HG02981 (cell line): Measurements from ENCODE around the gene WWP2.
"Not testable (repeated sequence)": the region's sequence is repeated elsewhere in the genome, so short reads cannot be mapped to it uniquely, and the experiment has no call there.

Experiments
- ATAC-seq: cut with Tn5 transposase; IDR thresholded peaks from one replicate; pipeline ENCODE4 v1.9.1; 2021; ENCODE audit warnings: mild to moderate bottlenecking, moderate library complexity; ENCODE audit not compliant: unreplicated experiment

The WWP2 gene

DNA sequence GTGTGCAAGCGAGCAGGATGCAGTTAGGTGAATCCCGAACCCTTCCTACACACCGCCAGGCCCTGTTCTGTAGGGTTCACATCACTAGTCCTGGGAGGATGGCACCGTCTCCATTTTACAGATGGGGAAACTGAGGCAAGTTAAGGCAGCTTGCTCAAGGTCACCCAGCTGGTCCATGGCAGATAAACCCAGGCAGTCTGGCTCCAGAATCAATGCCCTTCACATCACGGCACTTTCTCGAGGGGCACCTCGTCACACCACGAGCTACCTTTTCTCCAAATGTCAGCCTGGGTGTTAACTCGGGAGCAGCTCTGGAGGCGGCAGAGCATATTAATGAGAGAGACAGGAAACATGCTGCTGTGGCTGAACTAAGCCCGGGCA is 16.9 kb upstream of the WWP2 start:
- no peak for ATAC-seq

GRCh38 chr16:69745959-69746358 is 16.2 kb upstream of the WWP2 start:
- ATAC-seq, result no peak

GRCh38 chr16:69747115-69747514 is 15.0 kb upstream of the WWP2 start:
- no peak for ATAC-seq

GRCh38 chr16:69748694-69749345 is 13.3 kb upstream of the WWP2 start:
- ATAC-seq, result no peak

- no peak for ATAC-seq
These were observed 8.0 kb upstream of the WWP2 start for GRCh38 chr16:69754143-69754468.

DNA sequence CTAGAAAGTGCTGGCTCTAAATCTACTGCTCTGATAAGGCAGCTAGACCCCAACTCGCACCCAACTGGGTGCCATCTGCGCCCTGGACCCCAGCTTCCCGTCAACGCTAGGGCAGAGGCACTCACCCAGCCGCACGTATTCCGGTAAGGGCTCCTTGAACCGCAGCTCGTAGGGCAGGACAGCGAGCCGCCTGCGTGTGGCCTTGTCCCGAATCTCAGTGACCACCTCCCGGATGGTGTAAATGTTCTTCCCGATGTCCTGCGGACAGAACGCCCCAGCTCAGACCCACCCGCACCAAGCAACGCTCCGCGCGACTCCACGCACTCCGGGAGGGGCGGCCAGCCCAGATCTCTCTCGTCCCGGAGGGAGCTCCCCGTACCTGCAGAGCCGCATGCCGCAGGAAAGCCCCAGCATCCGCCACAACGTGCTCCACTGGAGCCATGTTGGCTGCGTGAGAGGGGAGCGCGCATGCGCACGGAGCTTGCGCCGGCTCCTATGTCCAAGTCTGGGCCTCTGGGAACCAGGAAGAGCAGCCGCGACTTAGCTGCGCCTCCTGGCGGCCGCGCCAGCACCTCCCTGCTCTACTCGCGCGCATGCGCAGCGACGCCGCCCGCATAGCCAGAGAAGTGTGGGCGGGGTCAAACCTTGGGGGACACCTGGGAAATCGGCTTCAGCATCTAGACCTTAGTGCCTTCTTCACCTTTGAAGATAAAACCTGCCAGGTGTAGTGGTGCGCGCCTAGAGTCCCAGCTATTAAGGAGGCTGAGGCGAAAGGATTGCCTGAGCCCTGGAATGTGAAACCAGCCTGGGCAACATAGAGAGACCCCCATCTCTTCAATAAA is 7.4 kb upstream of the WWP2 start, which contains the start of gene NOB1:
Gene NOB1, minus strand, starts transcription at position 458 of the 842 bp plus-strand sequence. Its CDS starts 16 bp downstream, at position 442.
- peak; percentile 92 for ATAC-seq

- no peak for ATAC-seq
These were observed 5.4 kb upstream of the WWP2 start for GRCh38 chr16:69756705-69757104.

- ATAC-seq, result not testable (repeated sequence)
These were observed 4.8 kb upstream of the WWP2 start for GRCh38 chr16:69757375-69757774.

- no peak for ATAC-seq
These were observed 874 bp downstream of the WWP2 start for GRCh38 chr16:69762814-69763598.

GRCh38 chr16:69763599-69763942 is 1.4 kb downstream of the WWP2 start:
- no peak for ATAC-seq

DNA sequence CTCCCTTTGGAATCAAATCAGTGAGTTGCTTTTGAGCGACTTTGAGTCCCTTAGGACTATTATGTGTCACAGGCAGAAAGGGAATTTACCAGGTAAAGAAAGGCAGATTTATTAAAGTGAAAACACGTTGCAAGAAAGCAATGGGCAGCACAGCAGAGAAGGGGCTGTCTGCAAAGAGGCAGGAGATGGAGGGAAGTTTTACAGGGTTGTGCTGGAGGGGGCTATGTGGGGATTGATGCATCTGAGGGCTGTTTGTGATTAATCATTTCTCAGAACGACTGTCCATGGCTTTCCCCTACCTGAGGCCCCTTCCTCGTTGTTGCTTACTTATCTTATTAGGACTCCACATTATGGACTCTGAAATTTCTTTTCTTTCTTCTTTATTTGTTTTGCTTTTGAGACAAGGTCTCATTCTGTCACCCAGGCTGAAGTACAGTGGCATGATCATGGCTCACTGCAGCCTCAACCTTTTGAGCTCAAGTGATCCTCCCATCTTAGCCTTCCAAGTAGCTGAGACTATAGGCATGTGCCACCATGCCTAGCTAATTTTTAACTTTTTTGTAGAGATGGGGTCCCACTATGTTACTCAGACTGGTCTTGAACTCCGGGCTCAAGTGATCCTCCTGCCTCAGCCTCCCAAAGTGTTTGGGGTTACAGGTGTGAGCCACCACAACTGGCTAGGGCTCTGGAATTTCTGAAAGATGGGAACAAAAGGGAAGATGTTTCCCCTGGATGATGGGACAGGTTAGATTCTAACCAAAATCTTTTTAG is 5.5 kb downstream of the WWP2 start:
- ATAC-seq, result no peak

GRCh38 chr16:69768666-69769065 is 6.5 kb downstream of the WWP2 start:
- no peak for ATAC-seq

GRCh38 chr16:69769404-69769803 is 7.3 kb downstream of the WWP2 start:
- no peak for ATAC-seq

- ATAC-seq, result no peak
These were observed 9.5 kb downstream of the WWP2 start for GRCh38 chr16:69771651-69771967.

DNA sequence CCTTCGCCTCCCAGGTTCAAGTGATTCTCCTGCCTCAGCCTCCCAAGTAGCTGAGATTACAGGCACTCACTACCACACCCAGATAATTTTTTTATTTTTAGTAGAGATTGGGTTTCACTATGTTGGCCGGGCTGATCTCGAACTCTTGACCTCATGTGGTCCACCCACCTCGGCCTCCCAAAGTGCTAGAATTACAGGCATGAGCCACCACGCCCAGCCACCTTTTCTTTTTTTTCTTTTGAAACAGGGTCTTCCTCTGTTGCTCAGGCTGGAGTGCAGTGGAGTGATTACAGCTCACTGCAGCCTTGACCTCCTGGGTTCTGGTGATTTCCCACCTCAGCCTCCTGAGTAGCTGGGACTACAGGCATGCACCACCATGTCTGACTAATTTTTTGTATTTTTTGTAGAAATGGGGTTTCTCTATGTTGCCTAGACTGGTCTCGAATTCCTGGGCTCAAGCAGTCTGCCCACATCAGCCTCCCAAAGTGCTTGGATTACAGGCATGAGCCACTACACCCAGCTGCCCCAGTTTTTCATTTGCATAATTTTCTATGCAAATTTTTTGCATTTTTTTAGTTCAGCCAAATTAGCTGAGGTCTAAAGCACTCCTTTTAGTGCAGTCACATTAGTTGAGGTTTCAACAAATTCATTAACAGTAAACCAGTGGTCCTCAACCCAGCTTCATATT is 11.3 kb downstream of the WWP2 start:
- ATAC-seq, result no peak

GRCh38 chr16:69775563-69775962 is 13.4 kb downstream of the WWP2 start:
- no peak for ATAC-seq

DNA sequence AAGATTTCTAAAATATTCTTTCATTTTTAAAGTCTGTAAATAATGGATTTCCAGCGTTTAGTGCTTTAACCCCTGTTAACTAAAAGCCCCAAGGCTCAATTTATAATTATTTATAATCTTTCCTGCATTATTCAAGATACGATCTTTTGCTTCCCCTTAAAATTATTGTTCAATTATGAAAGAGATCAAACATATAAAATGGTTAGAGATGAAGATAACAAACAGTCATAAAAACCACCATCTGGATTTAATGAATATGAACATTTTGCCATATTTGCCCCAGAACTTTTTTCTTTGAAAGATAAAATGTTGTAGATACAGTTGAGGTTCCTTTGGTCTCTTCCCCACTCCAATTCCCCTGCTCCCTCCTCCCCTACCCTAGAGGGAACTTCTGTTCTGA is 17.6 kb downstream of the WWP2 start:
- ATAC-seq, result no peak

GRCh38 chr16:69781118-69781517 is 19.0 kb downstream of the WWP2 start:
- no peak for ATAC-seq

DNA sequence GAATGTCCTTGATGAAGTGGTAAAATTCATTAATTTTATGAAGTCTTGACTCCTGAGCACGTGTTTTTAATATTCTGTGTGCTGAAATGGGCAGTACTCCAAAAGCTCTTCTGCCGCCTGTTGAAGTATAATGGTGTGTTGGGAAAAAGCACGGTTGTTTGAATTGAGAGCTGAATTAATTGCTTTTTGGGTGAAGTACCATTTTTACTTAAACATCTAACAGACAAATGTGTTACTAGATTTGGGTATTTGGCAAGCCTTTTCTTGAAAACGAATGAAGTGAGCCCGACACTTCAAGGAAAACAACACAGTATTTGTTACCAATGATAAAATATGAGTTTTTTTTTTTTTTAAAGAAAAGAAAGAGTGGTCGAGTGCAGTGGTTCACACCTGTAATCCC is 22.5 kb downstream of the WWP2 start:
- no peak for ATAC-seq

DNA sequence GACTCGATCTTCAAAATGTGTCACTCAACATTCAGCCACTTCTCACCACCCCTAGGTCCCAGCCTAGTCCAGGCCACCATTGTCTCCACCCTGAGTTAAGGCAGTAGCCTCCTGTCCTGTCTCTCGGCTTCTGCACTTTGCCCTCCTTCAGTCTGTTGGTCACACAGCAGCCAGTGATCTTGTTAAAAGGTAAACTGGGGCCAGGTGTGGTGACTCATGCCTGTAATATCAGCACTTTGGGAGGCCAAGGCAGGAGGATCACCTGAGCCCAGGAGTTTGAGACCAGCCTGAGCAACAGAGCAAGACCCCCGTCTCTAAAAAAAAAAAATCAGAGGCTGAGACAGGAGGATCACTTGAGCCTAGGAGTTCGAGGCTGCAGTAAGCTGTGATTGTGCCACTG is 25.8 kb downstream of the WWP2 start:
- no peak for ATAC-seq

GRCh38 chr16:69791391-69791847 is 29.3 kb downstream of the WWP2 start:
- not testable (repeated sequence) for ATAC-seq
